ENCODE data around the gene IFI27L1. TPM values are rescaled to one million over a fixed set of nuclear protein-coding genes. Genes with fewer than 3 reads are reported as not detected.

The IFI27L1 gene
- total RNA-seq, 2 experiments from 2014 or later: 35.3 to 42.7 TPM

DNA sequence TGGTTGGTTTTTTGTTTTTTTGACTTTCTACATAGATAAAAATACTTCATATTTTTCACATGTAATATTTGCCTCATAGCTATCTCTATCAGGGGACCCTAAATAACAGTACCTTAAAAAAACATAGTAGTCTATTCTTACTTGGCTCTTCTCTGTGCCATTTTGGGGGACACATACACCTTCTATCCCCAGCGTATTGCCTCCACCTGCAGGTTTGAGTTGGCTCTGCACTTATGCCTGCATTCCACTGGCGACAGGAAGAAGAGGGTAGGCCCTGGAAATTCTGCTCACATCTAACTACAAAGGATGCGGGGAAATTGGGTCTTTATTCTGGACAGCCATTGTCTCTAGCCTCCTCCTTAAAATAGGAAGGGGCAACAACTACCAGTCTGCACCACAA, 62.1 kb downstream of the IFI27L1 start:
- H3K36me3 Mint-ChIP-seq: no peaks in the 10 kb centered on the region
- peaks cover 18% of the 10 kb centered on the region for H3K4me1 Mint-ChIP-seq (ENCODE audit: low read depth)
- DNase-seq: peak; percentile 31
- no peak overlapping the region for H3K4me3 Mint-ChIP-seq
- no peaks in the 10 kb centered on the region for H3K27me3 Mint-ChIP-seq
- H3K27ac Mint-ChIP-seq: no peak overlapping the region
- CTCF ChIA-PET: interaction anchor here (0.9 to 10.4 kb wide), 5 partner anchors 11 to 343 kb away, joined by 3 to 187 read pairs (median 5); no protein-coding TSS in a partner anchor
- no peaks in the 10 kb centered on the region for H3K9me3 Mint-ChIP-seq
- POLR2A ChIA-PET: no interaction called here
- intact Hi-C loops (cut with micrococcal nuclease): no loop called here

GRCh38 chr14:94143711-94144110, 62.6 kb downstream of the IFI27L1 start:
- DNase-seq: no peak
- no peaks in the 10 kb centered on the region for H3K36me3 Mint-ChIP-seq
- CTCF ChIA-PET: interaction anchor here (3.5 to 10.4 kb wide), 2 partner anchors 12 to 107 kb away, joined by 32 to 187 read pairs; no protein-coding TSS in a partner anchor
- H3K4me3 Mint-ChIP-seq: no peak overlapping the region
- H3K4me1 Mint-ChIP-seq (ENCODE audit: low read depth): peaks cover 18% of the 10 kb centered on the region
- no peaks in the 10 kb centered on the region for H3K27me3 Mint-ChIP-seq
- intact Hi-C loops (cut with micrococcal nuclease): no loop called here
- no peaks in the 10 kb centered on the region for H3K9me3 Mint-ChIP-seq
- POLR2A ChIA-PET: no interaction called here
- H3K27ac Mint-ChIP-seq: no peak overlapping the region

DNA sequence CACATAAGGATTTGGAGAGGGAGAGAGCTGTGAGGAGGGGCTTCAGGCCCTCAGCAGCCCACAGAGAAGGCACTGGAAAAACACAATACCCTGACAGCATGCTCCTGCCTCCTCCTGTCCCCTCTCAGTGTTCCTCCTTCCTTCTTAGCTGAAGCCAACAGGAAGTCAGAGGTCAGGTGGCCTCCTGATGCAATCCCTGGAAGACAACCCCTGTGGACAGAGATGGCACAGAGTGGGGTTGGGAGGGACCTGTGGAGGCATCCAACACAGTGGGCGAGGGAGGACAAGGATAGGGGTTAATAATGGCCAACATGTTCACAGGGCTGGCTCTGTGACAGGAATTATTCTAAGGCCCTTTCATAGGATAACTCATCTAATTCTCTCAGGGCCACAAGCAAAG, 63.7 kb downstream of the IFI27L1 start:
- POLR2A ChIA-PET: no interaction called here
- H3K4me3 Mint-ChIP-seq: no peak overlapping the region
- no peaks in the 10 kb centered on the region for H3K36me3 Mint-ChIP-seq
- intact Hi-C loops (cut with micrococcal nuclease): no loop called here
- no peaks in the 10 kb centered on the region for H3K9me3 Mint-ChIP-seq
- no peak for DNase-seq
- CTCF ChIA-PET: interaction anchor here (2.8 to 10.4 kb wide), 2 partner anchors 8 to 108 kb away, joined by 20 to 187 read pairs; no protein-coding TSS in a partner anchor
- no peak overlapping the region for H3K27ac Mint-ChIP-seq
- H3K4me1 Mint-ChIP-seq (ENCODE audit: low read depth): peaks cover 18% of the 10 kb centered on the region
- no peaks in the 10 kb centered on the region for H3K27me3 Mint-ChIP-seq

DNA sequence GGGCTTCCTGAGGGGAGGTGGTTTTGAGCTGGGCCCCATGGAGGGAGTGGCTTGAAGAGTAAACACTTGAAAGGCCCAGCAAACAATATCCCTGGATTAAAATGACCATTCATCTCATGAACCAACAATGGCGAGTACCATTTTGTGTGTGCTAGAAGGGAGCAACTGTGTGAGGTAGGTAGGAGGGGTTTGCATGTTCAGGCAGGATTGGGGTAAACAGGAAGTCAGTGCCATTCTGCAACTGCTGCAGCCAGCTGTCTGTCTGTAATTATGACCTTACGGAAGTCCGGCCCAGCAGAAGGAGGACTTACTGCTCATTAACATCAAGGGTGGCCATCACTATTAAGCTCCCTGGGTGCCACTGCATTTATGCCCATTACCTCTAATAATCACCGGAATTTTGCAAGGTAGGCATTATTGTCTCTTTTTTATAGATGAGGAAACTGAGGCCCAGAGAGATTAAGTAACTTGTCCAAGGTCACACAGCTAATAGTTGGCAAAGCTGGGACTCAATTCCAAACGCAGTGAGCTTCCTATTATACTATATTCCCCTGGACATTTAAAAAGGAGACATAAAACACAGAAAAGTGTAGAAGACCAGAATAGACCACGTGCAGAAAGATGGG, 64.9 kb downstream of the IFI27L1 start:
- Mint-ChIP-seq H3K9me3 (no peaks in the 10 kb centered on the region), H3K27me3 (no peaks in the 10 kb centered on the region), H3K4me1 (ENCODE audit: low read depth) (peaks cover 18% of the 10 kb centered on the region), H3K36me3 (no peaks in the 10 kb centered on the region), H3K27ac (no peak overlapping the region), H3K4me3 (no peak overlapping the region)
- ChIA-PET CTCF (interaction anchor here (0.9 to 2.8 kb wide), 2 partner anchors 10 to 14 kb away, joined by 3 to 20 read pairs; no protein-coding TSS in a partner anchor), POLR2A (no interaction called here)
- no peak for DNase-seq
- intact Hi-C loops (cut with micrococcal nuclease): no loop called here

Other genes starting within 250 kb of the IFI27L1 start
- not detected for gene FAM181A, start 154.0 kb upstream of the IFI27L1 start, total RNA-seq
- gene ASB2, start 104.7 kb upstream of the IFI27L1 start, total RNA-seq: 10 to 100 TPM; 40.6 to 44.6 TPM
- gene CCDC197, start 84.0 kb upstream of the IFI27L1 start, total RNA-seq: under 1 TPM; 0.44 to 0.69 TPM
- gene OTUB2, start 55.0 kb upstream of the IFI27L1 start, total RNA-seq: 1 to 10 TPM; 2.0 to 2.9 TPM
- gene DDX24, start 108 bp upstream of the IFI27L1 start, total RNA-seq: 100 to 1,000 TPM; 241 to 252 TPM
- 1 to 10 TPM; 2.3 to 3.1 TPM for gene IFI27, start 29.4 kb downstream of the IFI27L1 start, total RNA-seq
- 10 to 100 TPM; 69.3 to 74.4 TPM for gene IFI27L2, start 48.3 kb downstream of the IFI27L1 start, total RNA-seq
- gene PPP4R4, start 93.0 kb downstream of the IFI27L1 start, total RNA-seq: 10 to 100 TPM; 17.0 to 19.2 TPM
- gene SERPINA10, start 212.0 kb downstream of the IFI27L1 start, total RNA-seq: not detected
- not detected for gene SERPINA6, start 242.0 kb downstream of the IFI27L1 start, total RNA-seq